Activated CD4-positive, alpha-beta T cell treated with anti-CD3 and anti-CD28 coated beads, Interleukin-2, amount 10 ng/mL, durations not matched to agents 7 days and 5 days (primary cell): ENCODE measurements around the gene SMC3. TPM values are rescaled to one million over a fixed set of nuclear protein-coding genes. Genes with fewer than 3 reads are reported as not detected.
"Not testable (repeated sequence)": the region's sequence is repeated elsewhere in the genome, so short reads cannot be mapped to it uniquely, and the experiment has no call there.

Experiments
- CTCF ChIA-PET: fragments of 350-600 bp; sonication (Branson Sonifier 250); formaldehyde crosslinking; loops from one replicate; lab custom pipeline; 2021; ENCODE audit warnings: antibody characterized with exemption; lab: Charles Lee
- POLR2A ChIA-PET: fragments of 350-600 bp; sonication (Branson Sonifier 250); formaldehyde crosslinking; loops from one replicate; lab custom pipeline; 2021; ENCODE audit warnings: antibody characterized with exemption; lab: Charles Lee
- DNase-seq: peaks from one replicate; pipeline ENCODE4 v3.0.0-alpha.2; 2020
- H3K27ac Mint-ChIP-seq: one replicate; pipeline ENCODE4 v1.8.0; 2021; ENCODE audit warnings: mild to moderate bottlenecking, moderate library complexity, mixed read lengths
- H3K27me3 Mint-ChIP-seq: one replicate; pipeline ENCODE4 v1.8.0; 2021; ENCODE audit warnings: mixed read lengths
- H3K36me3 Mint-ChIP-seq: one replicate; pipeline ENCODE4 v1.8.0; 2021; ENCODE audit warnings: low read depth, mixed read lengths
- H3K4me1 Mint-ChIP-seq: one replicate; pipeline ENCODE4 v1.8.0; 2021; ENCODE audit warnings: mixed read lengths
- H3K4me3 Mint-ChIP-seq: one replicate; pipeline ENCODE4 v1.8.0; 2021; ENCODE audit warnings: mild to moderate bottlenecking, moderate library complexity, mixed read lengths
- H3K9me3 Mint-ChIP-seq: one replicate; pipeline ENCODE4 v1.8.0; 2021; ENCODE audit warnings: mixed read lengths
- total RNA-seq, 2 experiments: library from RNA; stranded (reverse); gene quantifications; one replicate each; pipeline ENCODE4 v1.2.3, GENCODE V29; 2021

Gene SMC3
- 10 to 100 TPM; 78.7 to 82.6 TPM for total RNA-seq

GRCh38 chr10:110567201-110568054, at the start of gene SMC3:
Gene SMC3, plus strand, starts transcription at chr10:110567695. Its CDS starts 122 bp downstream, at chr10:110567817.
- peaks cover 14% of the 10 kb centered on the region for H3K27me3 Mint-ChIP-seq
- peaks cover 41% of the 10 kb centered on the region for H3K4me1 Mint-ChIP-seq

DNA sequence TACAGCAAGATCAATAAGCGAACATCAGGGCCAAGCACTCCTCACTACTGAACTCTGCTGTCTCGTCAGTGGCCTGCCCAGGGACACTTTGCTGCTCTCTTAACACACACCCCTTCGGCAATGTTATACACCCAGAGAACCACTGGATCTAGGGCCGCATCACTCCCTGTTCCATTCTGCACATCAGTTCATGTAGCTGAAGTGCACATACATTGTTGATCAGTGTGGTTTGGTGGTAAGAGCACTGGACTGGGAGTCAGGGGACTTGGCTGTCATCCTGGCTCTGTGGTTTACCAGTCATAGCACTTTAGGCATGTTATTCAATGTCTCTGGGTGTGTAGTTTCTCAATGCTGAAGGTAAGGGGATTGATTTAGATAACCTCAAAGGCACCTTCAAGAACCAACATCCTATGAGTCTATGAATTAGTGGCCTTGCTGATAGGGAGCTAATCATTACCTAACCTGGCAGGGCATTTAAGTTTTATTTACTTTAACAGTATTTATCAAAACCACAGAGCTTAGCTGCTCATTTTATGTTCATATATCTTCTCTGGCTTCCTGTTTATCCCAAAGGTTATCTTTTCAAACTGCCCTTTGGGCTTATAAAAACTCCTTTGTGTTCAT, 45.0 kb upstream of the SMC3 start:
- POLR2A ChIA-PET, result no interaction called here
- Mint-ChIP-seq H3K27me3 (peaks cover 5% of the 10 kb centered on the region), H3K36me3 (peaks cover 6% of the 10 kb centered on the region), H3K4me1 (peaks cover 24% of the 10 kb centered on the region), H3K27ac (no peak overlapping the region), H3K9me3 (no peaks in the 10 kb centered on the region), H3K4me3 (no peak overlapping the region)
- peak; percentile 37 for DNase-seq
- CTCF ChIA-PET, result interaction anchor here (0.7 to 1.7 kb wide), 4 partner anchors 9 to 24 kb away, joined by 3 to 5 read pairs (median 3); no protein-coding TSS in a partner anchor

More at GRCh38 chr10:110567201-110568054, at the start of gene SMC3:
- Mint-ChIP-seq H3K36me3 (peaks cover 27% of the 10 kb centered on the region), H3K27ac (peak within 1 kb of the TSS; percentile 99), H3K4me3 (peak within 1 kb of the TSS; percentile 89), H3K9me3 (no peaks in the 10 kb centered on the region)
- DNase-seq, result peak; percentile 93
- CTCF ChIA-PET, result interaction anchor here (0.6 to 1.7 kb wide), 3 partner anchors 9 to 261 kb away, joined by 3 to 6 read pairs (median 4); no protein-coding TSS in a partner anchor
- POLR2A ChIA-PET, result interaction anchor here (0.6 kb wide), 1 partner anchor 22 kb away, joined by 3 read pairs; no protein-coding TSS in a partner anchor

GRCh38 chr10:110523736-110524135, 43.8 kb upstream of the SMC3 start:
- Mint-ChIP-seq H3K27me3 (peaks cover 5% of the 10 kb centered on the region), H3K4me3 (no peak overlapping the region), H3K4me1 (peaks cover 36% of the 10 kb centered on the region), H3K9me3 (no peaks in the 10 kb centered on the region), H3K36me3 (peaks cover 6% of the 10 kb centered on the region), H3K27ac (no peak overlapping the region)
- no peak for DNase-seq
- CTCF ChIA-PET, result interaction anchor here (1.1 to 1.7 kb wide), 2 partner anchors 9 to 10 kb away, joined by 3 to 5 read pairs; no protein-coding TSS in a partner anchor
- POLR2A ChIA-PET, result no interaction called here

- H3K36me3 Mint-ChIP-seq, result peaks cover 6% of the 10 kb centered on the region
- POLR2A ChIA-PET, result no interaction called here
- H3K4me1 Mint-ChIP-seq, result peaks cover 41% of the 10 kb centered on the region
- peaks cover 5% of the 10 kb centered on the region for H3K27me3 Mint-ChIP-seq
- CTCF ChIA-PET, result interaction anchor here (1.1 kb wide), 1 partner anchor 9 kb away, joined by 3 read pairs; no protein-coding TSS in a partner anchor
- H3K9me3 Mint-ChIP-seq, result no peaks in the 10 kb centered on the region
- peak overlapping the region; percentile 27 for H3K27ac Mint-ChIP-seq
- H3K4me3 Mint-ChIP-seq, result no peak overlapping the region
- DNase-seq, result no peak
Measured at GRCh38 chr10:110524179-110524858, 43.2 kb upstream of the SMC3 start.

DNA sequence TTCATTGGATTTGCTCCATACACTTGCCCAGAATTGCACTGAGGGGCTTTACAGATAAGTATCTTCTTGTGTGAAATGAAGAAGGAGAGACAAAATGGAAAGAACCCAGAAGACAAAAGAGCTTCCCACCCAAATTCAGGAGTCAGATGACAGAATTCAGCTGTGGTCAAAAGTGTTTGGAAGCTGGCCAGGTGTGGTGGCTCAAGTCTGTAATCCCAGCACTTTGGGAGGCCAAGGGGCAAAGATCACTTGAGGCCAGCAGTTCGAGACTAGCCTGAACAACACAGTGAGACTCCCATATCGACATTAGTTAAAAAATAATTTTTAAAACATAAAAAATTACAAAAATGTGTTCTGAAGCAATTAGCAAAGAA, 42.6 kb upstream of the SMC3 start:
- POLR2A ChIA-PET, result no interaction called here
- no peak for DNase-seq
- no peak overlapping the region for H3K4me3 Mint-ChIP-seq
- CTCF ChIA-PET, result no interaction called here
- H3K9me3 Mint-ChIP-seq, result no peaks in the 10 kb centered on the region
- peak overlapping the region; percentile 15 for H3K27ac Mint-ChIP-seq
- H3K4me1 Mint-ChIP-seq, result peaks cover 47% of the 10 kb centered on the region
- H3K27me3 Mint-ChIP-seq, result peaks cover 5% of the 10 kb centered on the region
- peaks cover 6% of the 10 kb centered on the region for H3K36me3 Mint-ChIP-seq

- H3K4me3 Mint-ChIP-seq, result no peak overlapping the region
- no peaks in the 10 kb centered on the region for H3K9me3 Mint-ChIP-seq
- peaks cover 6% of the 10 kb centered on the region for H3K36me3 Mint-ChIP-seq
- H3K27ac Mint-ChIP-seq, result no peak overlapping the region
- DNase-seq, result no peak
- H3K27me3 Mint-ChIP-seq, result peaks cover 3% of the 10 kb centered on the region
- CTCF ChIA-PET, result no interaction called here
- H3K4me1 Mint-ChIP-seq, result peaks cover 50% of the 10 kb centered on the region
- POLR2A ChIA-PET, result no interaction called here
Measured at GRCh38 chr10:110525349-110526260, 41.9 kb upstream of the SMC3 start.

GRCh38 chr10:110527731-110528171, 39.7 kb upstream of the SMC3 start:
- Mint-ChIP-seq H3K4me1 (peaks cover 47% of the 10 kb centered on the region), H3K36me3 (peaks cover 3% of the 10 kb centered on the region), H3K9me3 (no peaks in the 10 kb centered on the region), H3K4me3 (no peak overlapping the region), H3K27me3 (peaks cover 3% of the 10 kb centered on the region), H3K27ac (no peak overlapping the region)
- DNase-seq, result no peak
- POLR2A ChIA-PET, result no interaction called here
- CTCF ChIA-PET, result no interaction called here

DNA sequence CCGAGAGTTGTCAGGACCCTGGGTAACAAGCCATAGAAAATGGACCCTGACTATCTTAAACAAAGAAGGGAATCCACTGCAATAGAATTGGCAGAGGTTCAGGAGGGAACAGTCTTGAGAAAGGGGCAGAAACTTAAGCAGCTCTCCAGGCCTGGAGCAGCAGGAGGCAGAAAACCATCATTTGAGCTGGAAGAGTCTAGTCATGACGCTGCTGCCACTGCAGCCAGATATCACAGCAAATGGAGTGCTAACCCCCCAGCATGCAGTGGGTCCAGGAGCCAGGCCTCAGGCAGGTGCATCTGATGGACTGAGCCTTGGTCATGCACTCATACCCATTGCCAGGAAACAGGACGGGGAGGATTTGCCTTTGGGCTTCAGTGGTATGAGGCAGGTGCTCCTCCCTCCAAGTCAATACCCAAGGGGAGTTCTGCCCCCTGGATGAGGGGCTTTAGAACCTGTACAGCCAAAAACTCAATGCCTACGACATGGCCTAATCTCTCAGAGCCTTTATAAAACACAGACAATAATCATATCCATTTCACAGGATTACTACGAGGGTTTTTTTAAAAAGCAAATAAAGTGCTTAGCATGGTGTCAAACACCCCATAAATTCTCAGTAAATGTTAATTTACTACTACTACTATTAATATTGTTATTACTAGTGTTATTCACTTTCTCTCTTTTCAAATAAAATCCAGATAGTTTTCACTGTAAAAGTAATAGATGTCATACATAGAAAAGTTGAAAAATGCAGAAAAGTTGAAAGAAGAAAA, 39.1 kb upstream of the SMC3 start:
- H3K4me3 Mint-ChIP-seq, result peak overlapping the region; percentile 0
- H3K4me1 Mint-ChIP-seq, result peaks cover 47% of the 10 kb centered on the region
- ChIA-PET POLR2A (no interaction called here), CTCF (interaction anchor here (1.0 kb wide), 1 partner anchor 16 kb away, joined by 3 read pairs; no protein-coding TSS in a partner anchor)
- peaks cover 6% of the 10 kb centered on the region for H3K27me3 Mint-ChIP-seq
- H3K9me3 Mint-ChIP-seq, result no peaks in the 10 kb centered on the region
- H3K36me3 Mint-ChIP-seq, result peaks cover 3% of the 10 kb centered on the region
- H3K27ac Mint-ChIP-seq, result peak overlapping the region; percentile 75
- no peak for DNase-seq

- CTCF ChIA-PET, result interaction anchor here (1.0 to 1.2 kb wide), 2 partner anchors 17 to 23 kb away, joined by 3 read pairs; no protein-coding TSS in a partner anchor
- H3K36me3 Mint-ChIP-seq, H3K9me3 Mint-ChIP-seq, H3K27me3 Mint-ChIP-seq, H3K4me3 Mint-ChIP-seq, POLR2A ChIA-PET: not testable (repeated sequence)
- Mint-ChIP-seq H3K4me1 (peaks cover 47% of the 10 kb centered on the region), H3K27ac (peak overlapping the region; percentile 75)
- DNase-seq, result peak; percentile 24
Measured at GRCh38 chr10:110528997-110529524, 38.4 kb upstream of the SMC3 start.

GRCh38 chr10:110529596-110530011, 37.9 kb upstream of the SMC3 start:
- ChIA-PET POLR2A (no interaction called here), CTCF (interaction anchor here (1.0 to 1.2 kb wide), 2 partner anchors 18 to 22 kb away, joined by 3 read pairs; no protein-coding TSS in a partner anchor)
- Mint-ChIP-seq H3K9me3 (no peaks in the 10 kb centered on the region), H3K4me3 (no peak overlapping the region), H3K27me3 (peaks cover 4% of the 10 kb centered on the region), H3K4me1 (peaks cover 51% of the 10 kb centered on the region), H3K27ac (peak overlapping the region; percentile 31), H3K36me3 (peaks cover 1% of the 10 kb centered on the region)
- DNase-seq, result no peak
